GM03348 (cell line): Measurements from ENCODE around the gene GOLGA6L26.
A peak's percentile ranks its signal among the peaks of the same experiment; 100 is the strongest.
"Not testable (repeated sequence)": the region's sequence is repeated elsewhere in the genome, so short reads cannot be mapped to it uniquely, and the experiment has no call there.

Experiments used
- DNase-seq: peaks from one replicate; pipeline ENCODE4 v3.0.0; 2012; ENCODE audit warnings: low spot score

Gene GOLGA6L26

GRCh38 chr15:23334096-23334495, at the start of gene GOLGA6L26:
TSS of gene GOLGA6L26 (minus strand) at chr15:23334196. CDS start at chr15:23334135, 61 bp downstream.
- DNase-seq, result not testable (repeated sequence)

GRCh38 chr15:23381192-23381591, 47.2 kb upstream of the GOLGA6L26 start:
- not testable (repeated sequence) for DNase-seq

GRCh38 chr15:23380700-23381099, 46.7 kb upstream of the GOLGA6L26 start:
- not testable (repeated sequence) for DNase-seq

- not testable (repeated sequence) for DNase-seq
Observed at GRCh38 chr15:23378946-23379345, 45.0 kb upstream of the GOLGA6L26 start.

GRCh38 chr15:23374226-23374625, 40.2 kb upstream of the GOLGA6L26 start:
- not testable (repeated sequence) for DNase-seq

GRCh38 chr15:23372891-23373600, 39.0 kb upstream of the GOLGA6L26 start:
- not testable (repeated sequence) for DNase-seq

- DNase-seq, result no peak
Observed at GRCh38 chr15:23372284-23372683, 38.3 kb upstream of the GOLGA6L26 start.

GRCh38 chr15:23371868-23372267, 37.9 kb upstream of the GOLGA6L26 start:
- DNase-seq, result not testable (repeated sequence)

- DNase-seq, result not testable (repeated sequence)
Observed at GRCh38 chr15:23371134-23371533, 37.1 kb upstream of the GOLGA6L26 start.

GRCh38 chr15:23370578-23370977, 36.6 kb upstream of the GOLGA6L26 start:
- DNase-seq, result no peak

GRCh38 chr15:23364261-23364660, 30.3 kb upstream of the GOLGA6L26 start:
- not testable (repeated sequence) for DNase-seq

- DNase-seq, result not testable (repeated sequence)
Observed at GRCh38 chr15:23362622-23363021, 28.6 kb upstream of the GOLGA6L26 start.

GRCh38 chr15:23354448-23354847, 20.5 kb upstream of the GOLGA6L26 start, which contains the start of gene GOLGA8S:
TSS of gene GOLGA8S (plus strand) at chr15:23354748. CDS start at chr15:23354810, 62 bp downstream.
- not testable (repeated sequence) for DNase-seq

- not testable (repeated sequence) for DNase-seq
Observed at GRCh38 chr15:23311233-23311632, 22.8 kb downstream of the GOLGA6L26 start.

- DNase-seq, result not testable (repeated sequence)
Observed at GRCh38 chr15:23305921-23306320, 28.1 kb downstream of the GOLGA6L26 start.

GRCh38 chr15:23304805-23305204, 29.2 kb downstream of the GOLGA6L26 start:
- DNase-seq, result not testable (repeated sequence)

GRCh38 chr15:23304267-23304666, 29.7 kb downstream of the GOLGA6L26 start:
- not testable (repeated sequence) for DNase-seq

- DNase-seq, result peak; percentile 38
Observed at GRCh38 chr15:23303654-23304053, 30.3 kb downstream of the GOLGA6L26 start.

GRCh38 chr15:23303246-23303645, 30.8 kb downstream of the GOLGA6L26 start:
- not testable (repeated sequence) for DNase-seq
